ENCODE results near the gene C2CD5. TPM values are rescaled to one million over a fixed set of nuclear protein-coding genes. Genes with fewer than 3 reads are reported as not detected.
A peak's percentile ranks its signal among the peaks of the same experiment; 100 is the strongest.
"Not testable (repeated sequence)": the region's sequence is repeated elsewhere in the genome, so short reads cannot be mapped to it uniquely, and the experiment has no call there.

Gene C2CD5
- total and polyA plus RNA-seq, 5 donors from 2014 or later, result 12.8 to 40.0 (median 21.4) TPM

DNA sequence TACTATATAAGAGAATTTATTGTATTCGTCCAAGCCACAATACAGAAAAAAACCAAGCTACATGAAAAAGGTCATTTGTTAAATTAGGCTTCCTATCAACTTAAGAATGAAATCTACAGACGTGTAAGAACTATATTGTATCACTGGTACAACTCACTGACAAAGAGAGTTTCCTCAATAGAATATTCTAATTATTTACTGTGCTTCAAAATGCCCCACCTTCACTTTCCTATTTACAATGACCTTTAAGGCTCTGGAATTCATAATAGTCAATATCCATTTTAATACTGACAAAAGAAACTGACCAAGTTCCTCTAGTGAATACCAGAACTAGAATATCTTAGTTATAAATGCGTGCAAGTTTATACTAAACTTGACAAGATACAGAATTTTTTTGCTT is 55.9 kb downstream of the C2CD5 start:
- Histone ChIP-seq H3K27ac (ENCODE audit: insufficient read depth, low read length, poor library complexity, severe bottlenecking) (no peak overlapping the region), H3K27me3 (ENCODE audit: control insufficient read depth, insufficient read depth, low read length) (no peaks in the 10 kb centered on the region), H3K4me3 (ENCODE audit: low read depth, low read length) (no peak overlapping the region), H3K9me3 (ENCODE audit: control insufficient read depth in 2 of 2, low read length in 2 of 2) (no peaks in the 10 kb centered on the region), H3K4me1 (ENCODE audit: control insufficient read depth, insufficient read depth, low read length, poor library complexity, severe bottlenecking) (no peaks in the 10 kb centered on the region), H3K36me3 (ENCODE audit: control insufficient read depth, insufficient read depth, low read length) (peaks cover 64% of the 10 kb centered on the region)
- Mint-ChIP-seq H3K27me3 (no peaks in the 10 kb centered on the region), H3K27ac (no peak overlapping the region), H3K4me1 (peaks cover 0 to 5% (median 2%) of the 10 kb centered on the region in 4 donors), H3K4me3 (no peak overlapping the region), H3K9me3 (peaks cover 0 to 2% (median 0%) of the 10 kb centered on the region in 7 donors), H3K36me3 (peaks cover 42% of the 10 kb centered on the region)
- ATAC-seq (ENCODE audit: low read depth in 2 of 2) (no peak), DNase-seq (no peak)

DNA sequence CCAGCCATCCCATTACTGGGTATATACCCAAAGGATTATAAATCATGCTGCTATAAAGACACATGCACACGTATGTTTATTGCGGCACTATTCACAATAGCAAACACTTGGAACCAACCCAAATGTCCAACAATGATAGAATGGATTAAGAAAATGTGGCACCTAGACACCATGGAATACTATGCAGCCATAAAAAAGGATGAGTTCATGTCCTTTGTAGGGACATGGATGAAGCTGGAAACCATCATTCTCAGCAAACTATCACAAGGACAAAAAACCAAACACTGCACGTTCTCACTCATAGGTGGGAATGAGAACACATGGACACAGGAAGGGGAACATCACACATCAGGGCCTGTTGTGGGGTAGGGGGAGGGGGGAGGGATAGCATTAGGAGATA is 56.7 kb downstream of the C2CD5 start:
- H3K27me3 Mint-ChIP-seq; H3K9me3 ChIP-seq (ENCODE audit: control insufficient read depth in 2 of 2, low read length in 2 of 2); H3K4me1 Mint-ChIP-seq; ATAC-seq (ENCODE audit: low read depth in 2 of 2); H3K9me3 Mint-ChIP-seq; DNase-seq; H3K4me3 Mint-ChIP-seq; H3K27ac ChIP-seq (ENCODE audit: insufficient read depth, low read length, poor library complexity, severe bottlenecking); H3K4me1 ChIP-seq (ENCODE audit: control insufficient read depth, insufficient read depth, low read length, poor library complexity, severe bottlenecking); H3K27ac Mint-ChIP-seq; H3K4me3 ChIP-seq (ENCODE audit: low read depth, low read length); H3K27me3 ChIP-seq (ENCODE audit: control insufficient read depth, insufficient read depth, low read length): not testable (repeated sequence)
- H3K36me3 ChIP-seq (ENCODE audit: control insufficient read depth, insufficient read depth, low read length), result peaks cover 65% of the 10 kb centered on the region
- peaks cover 41% of the 10 kb centered on the region for H3K36me3 Mint-ChIP-seq

- ATAC-seq (ENCODE audit: low read depth in 2 of 2) (no peak), DNase-seq (no peak)
- no peaks in the 10 kb centered on the region for H3K27me3 Mint-ChIP-seq
Measured at GRCh38 chr12:22481547-22482104, 62.7 kb downstream of the C2CD5 start.

DNA sequence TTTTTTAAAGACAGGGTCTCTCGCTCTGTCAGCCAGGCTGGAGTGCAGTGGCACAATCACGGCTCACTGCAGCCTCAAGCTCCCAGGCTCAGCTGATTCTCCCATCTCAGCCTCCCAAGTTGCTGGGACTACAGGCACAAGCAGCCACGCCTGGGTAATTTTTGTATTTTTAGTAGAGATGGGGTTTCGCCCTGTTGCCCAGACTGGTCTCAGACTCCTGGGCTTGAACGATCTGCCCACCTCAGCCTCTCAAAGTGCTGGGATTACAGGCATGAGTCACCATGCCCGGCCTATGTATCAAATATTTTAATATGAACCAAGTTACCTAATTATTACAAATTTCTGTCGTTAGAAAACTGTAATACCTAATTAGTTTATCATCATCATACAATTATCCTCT is 63.5 kb downstream of the C2CD5 start:
- H3K36me3 ChIP-seq (ENCODE audit: control insufficient read depth, insufficient read depth, low read length), result peaks cover 41% of the 10 kb centered on the region
- not testable (repeated sequence) for H3K4me3 ChIP-seq (ENCODE audit: low read depth, low read length); ATAC-seq (ENCODE audit: low read depth in 2 of 2); H3K9me3 ChIP-seq (ENCODE audit: control insufficient read depth in 2 of 2, low read length in 2 of 2); H3K9me3 Mint-ChIP-seq; DNase-seq; H3K27me3 Mint-ChIP-seq; H3K4me3 Mint-ChIP-seq; H3K27ac ChIP-seq (ENCODE audit: insufficient read depth, low read length, poor library complexity, severe bottlenecking); H3K27me3 ChIP-seq (ENCODE audit: control insufficient read depth, insufficient read depth, low read length); H3K27ac Mint-ChIP-seq; H3K4me1 ChIP-seq (ENCODE audit: control insufficient read depth, insufficient read depth, low read length, poor library complexity, severe bottlenecking)
- Mint-ChIP-seq H3K36me3 (peaks cover 31% of the 10 kb centered on the region), H3K4me1 (peaks cover 14 to 17% (median 17%) of the 10 kb centered on the region in 4 donors)

More at GRCh38 chr12:22481547-22482104, 62.7 kb downstream of the C2CD5 start:
- no peak overlapping the region for H3K27ac ChIP-seq (ENCODE audit: insufficient read depth, low read length, poor library complexity, severe bottlenecking)
- Mint-ChIP-seq H3K27ac (peak overlapping the region in 1 of 3 donors; percentile 31), H3K36me3 (peaks cover 31% of the 10 kb centered on the region), H3K9me3 (no peaks in the 10 kb centered on the region), H3K4me1 (peaks cover 13 to 17% (median 14%) of the 10 kb centered on the region in 4 donors), H3K4me3 (no peak overlapping the region)
- H3K27me3 ChIP-seq (ENCODE audit: control insufficient read depth, insufficient read depth, low read length), result no peaks in the 10 kb centered on the region
- H3K4me3 ChIP-seq (ENCODE audit: low read depth, low read length), result no peak overlapping the region
- H3K36me3 ChIP-seq (ENCODE audit: control insufficient read depth, insufficient read depth, low read length), result peaks cover 45% of the 10 kb centered on the region
- H3K4me1 ChIP-seq (ENCODE audit: control insufficient read depth, insufficient read depth, low read length, poor library complexity, severe bottlenecking), result no peaks in the 10 kb centered on the region
- no peaks in the 10 kb centered on the region for H3K9me3 ChIP-seq (ENCODE audit: control insufficient read depth in 2 of 2, low read length in 2 of 2)

- no peaks in the 10 kb centered on the region for H3K27me3 Mint-ChIP-seq
- Histone ChIP-seq H3K27me3 (ENCODE audit: control insufficient read depth, insufficient read depth, low read length) (no peaks in the 10 kb centered on the region), H3K9me3 (ENCODE audit: control insufficient read depth in 2 of 2, low read length in 2 of 2) (no peaks in the 10 kb centered on the region), H3K4me3 (ENCODE audit: low read depth, low read length) (no peak overlapping the region), H3K4me1 (ENCODE audit: control insufficient read depth, insufficient read depth, low read length, poor library complexity, severe bottlenecking) (no peaks in the 10 kb centered on the region), H3K27ac (ENCODE audit: insufficient read depth, low read length, poor library complexity, severe bottlenecking) (no peak overlapping the region), H3K36me3 (ENCODE audit: control insufficient read depth, insufficient read depth, low read length) (peaks cover 41% of the 10 kb centered on the region)
- H3K27ac Mint-ChIP-seq, result no peak overlapping the region
- H3K4me1 Mint-ChIP-seq, result peaks cover 14 to 17% (median 17%) of the 10 kb centered on the region in 4 donors
- H3K9me3 Mint-ChIP-seq, result no peaks in the 10 kb centered on the region
- ATAC-seq (ENCODE audit: low read depth in 2 of 2) (no peak), DNase-seq (no peak)
- H3K36me3 Mint-ChIP-seq, result peaks cover 31% of the 10 kb centered on the region
- H3K4me3 Mint-ChIP-seq, result no peak overlapping the region
Measured at GRCh38 chr12:22480016-22480415, 64.3 kb downstream of the C2CD5 start.

DNA sequence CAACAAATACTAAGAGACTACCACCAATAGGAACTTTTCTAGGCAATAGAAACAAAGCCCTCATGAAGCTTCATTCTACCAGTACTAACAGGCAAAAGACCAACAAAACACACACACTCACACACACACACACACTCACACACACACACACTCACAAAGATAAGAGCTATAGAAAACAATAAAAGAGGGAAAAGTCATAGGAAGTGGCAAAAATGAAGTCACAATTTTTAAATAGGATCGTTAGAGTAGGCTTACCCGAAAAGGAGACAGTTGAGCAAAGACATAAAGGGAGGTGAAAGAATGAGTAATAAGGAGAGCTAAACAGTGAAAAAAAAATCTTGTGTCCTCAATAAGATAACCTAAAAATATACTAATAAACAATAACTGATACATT is 66.5 kb downstream of the C2CD5 start:
- no peak overlapping the region for H3K4me3 Mint-ChIP-seq
- no peaks in the 10 kb centered on the region for H3K27me3 Mint-ChIP-seq
- no peaks in the 10 kb centered on the region for H3K27me3 ChIP-seq (ENCODE audit: control insufficient read depth, insufficient read depth, low read length)
- H3K36me3 ChIP-seq (ENCODE audit: control insufficient read depth, insufficient read depth, low read length), result peaks cover 35% of the 10 kb centered on the region
- peaks cover 31% of the 10 kb centered on the region for H3K36me3 Mint-ChIP-seq
- no peak for ATAC-seq (ENCODE audit: low read depth in 2 of 2)
- H3K4me1 Mint-ChIP-seq, result peaks cover 17 to 22% (median 17%) of the 10 kb centered on the region in 4 donors
- H3K27ac ChIP-seq (ENCODE audit: insufficient read depth, low read length, poor library complexity, severe bottlenecking), result no peak overlapping the region
- no peaks in the 10 kb centered on the region for H3K9me3 ChIP-seq (ENCODE audit: control insufficient read depth in 2 of 2, low read length in 2 of 2)
- no peaks in the 10 kb centered on the region for H3K4me1 ChIP-seq (ENCODE audit: control insufficient read depth, insufficient read depth, low read length, poor library complexity, severe bottlenecking)
- DNase-seq, result no peak
- H3K9me3 Mint-ChIP-seq, result no peaks in the 10 kb centered on the region
- no peak overlapping the region for H3K4me3 ChIP-seq (ENCODE audit: low read depth, low read length)
- H3K27ac Mint-ChIP-seq, result peak overlapping the region in 2 of 3 donors; percentile 0 to 22

- Histone ChIP-seq H3K27me3 (ENCODE audit: control insufficient read depth, insufficient read depth, low read length) (no peaks in the 10 kb centered on the region), H3K4me3 (ENCODE audit: low read depth, low read length) (no peak overlapping the region), H3K9me3 (ENCODE audit: control insufficient read depth in 2 of 2, low read length in 2 of 2) (no peaks in the 10 kb centered on the region), H3K4me1 (ENCODE audit: control insufficient read depth, insufficient read depth, low read length, poor library complexity, severe bottlenecking) (no peaks in the 10 kb centered on the region), H3K27ac (ENCODE audit: insufficient read depth, low read length, poor library complexity, severe bottlenecking) (no peak overlapping the region), H3K36me3 (ENCODE audit: control insufficient read depth, insufficient read depth, low read length) (peaks cover 33% of the 10 kb centered on the region)
- Mint-ChIP-seq H3K36me3 (peaks cover 27% of the 10 kb centered on the region), H3K4me1 (peaks cover 17 to 22% (median 17%) of the 10 kb centered on the region in 4 donors), H3K9me3 (no peaks in the 10 kb centered on the region), H3K27ac (peak overlapping the region in 2 of 3 donors; percentile 0 to 22), H3K4me3 (no peak overlapping the region), H3K27me3 (no peaks in the 10 kb centered on the region)
- DNase-seq (no peak), ATAC-seq (ENCODE audit: low read depth in 2 of 2) (no peak)
Measured at GRCh38 chr12:22477166-22477893, 67.0 kb downstream of the C2CD5 start.

DNA sequence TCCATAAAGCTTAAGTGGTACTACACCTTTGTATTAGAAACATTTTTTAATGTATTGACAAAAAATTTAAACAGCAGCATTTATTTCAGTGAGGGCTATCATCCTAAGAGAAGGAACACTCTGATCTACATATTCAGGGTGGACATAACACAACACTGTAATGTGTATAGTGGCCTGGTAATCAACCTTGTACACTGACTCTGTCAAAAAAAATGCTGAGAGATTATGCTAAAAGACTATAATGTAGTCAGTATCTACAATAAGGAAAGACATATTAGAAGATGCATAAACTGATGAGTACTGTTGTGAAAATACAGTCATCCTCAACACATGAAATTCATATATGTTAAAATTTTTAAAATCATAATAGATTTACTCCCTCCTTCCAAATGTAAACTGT is 68.2 kb downstream of the C2CD5 start:
- Histone ChIP-seq H3K4me1 (ENCODE audit: control insufficient read depth, insufficient read depth, low read length, poor library complexity, severe bottlenecking) (no peaks in the 10 kb centered on the region), H3K9me3 (ENCODE audit: control insufficient read depth in 2 of 2, low read length in 2 of 2) (no peaks in the 10 kb centered on the region), H3K36me3 (ENCODE audit: control insufficient read depth, insufficient read depth, low read length) (peaks cover 31% of the 10 kb centered on the region), H3K27me3 (ENCODE audit: control insufficient read depth, insufficient read depth, low read length) (no peaks in the 10 kb centered on the region), H3K4me3 (ENCODE audit: low read depth, low read length) (no peak overlapping the region), H3K27ac (ENCODE audit: insufficient read depth, low read length, poor library complexity, severe bottlenecking) (no peak overlapping the region)
- Mint-ChIP-seq H3K4me1 (peaks cover 17 to 22% (median 17%) of the 10 kb centered on the region in 4 donors), H3K27ac (peak overlapping the region in 1 of 3 donors; percentile 5), H3K36me3 (peaks cover 22% of the 10 kb centered on the region), H3K4me3 (no peak overlapping the region), H3K27me3 (no peaks in the 10 kb centered on the region), H3K9me3 (no peaks in the 10 kb centered on the region)
- DNase-seq (no peak), ATAC-seq (ENCODE audit: low read depth in 2 of 2) (no peak)

Data from CD4-positive, CD25-positive, alpha-beta regulatory T cell (primary cell).